Astrocyte of the cerebellum (primary cell): ENCODE data around the gene ZNF628.

Source experiments
- DNase-seq: peaks from one replicate; pipeline ENCODE4 v3.0.0-alpha.2; 2011; ENCODE audit warnings: low read depth
- H3K4me3 ChIP-seq: 2 replicates; pipeline ENCODE4 v1.5.1; 2011; ENCODE audit warnings: mild to moderate bottlenecking, low read depth, low read length, moderate library complexity
- CTCF ChIP-seq: IDR thresholded peaks from 2 replicates; pipeline ENCODE4 v1.5.1; 2012; ENCODE audit warnings: low read length, low read depth, moderate library complexity, mild to moderate bottlenecking; ENCODE audit errors: missing control alignments
- in situ Hi-C: cut with HindIII; loops from 2 replicates; pipeline ENCODE4 v1.10.0; 2017; ENCODE audit warnings: low sequenced_read_pairs

ZNF628 gene

GRCh38 chr19:55459950-55460657 lies 16.3 kb upstream of the ZNF628 start:
- H3K4me3 ChIP-seq = peak overlapping the region; percentile 93
- no peak for TF ChIP-seq CTCF
- DNase-seq = no peak
- in situ Hi-C loops = no loop called here

GRCh38 chr19:55460670-55461258 lies 15.7 kb upstream of the ZNF628 start:
- TF ChIP-seq CTCF = no peak
- DNase-seq = no peak
- in situ Hi-C loops = no loop called here
- peak overlapping the region; percentile 93 for H3K4me3 ChIP-seq

- peak; percentile 99 for DNase-seq
- peak within 1 kb of the TSS; percentile 93 for H3K4me3 ChIP-seq
- TF ChIP-seq CTCF = no peak
- in situ Hi-C loops = no loop called here
Observed at GRCh38 chr19:55461259-55461973, 15.0 kb upstream of the ZNF628 start, which contains the start of gene ISOC2. ISOC2 (minus strand) TSS chr19:55461642; CDS start chr19:55456486, 5,156 bp downstream.

GRCh38 chr19:55461974-55462626 lies 14.3 kb upstream of the ZNF628 start:
- TF ChIP-seq CTCF = no peak
- H3K4me3 ChIP-seq = peak overlapping the region; percentile 51
- no peak for DNase-seq
- in situ Hi-C loops = no loop called here

- TF ChIP-seq CTCF = no peak
- no peak for DNase-seq
- no peak overlapping the region for H3K4me3 ChIP-seq
- in situ Hi-C loops = no loop called here
Observed at GRCh38 chr19:55462722-55463121, 13.7 kb upstream of the ZNF628 start.

- no peak overlapping the region for H3K4me3 ChIP-seq
- DNase-seq = no peak
- TF ChIP-seq CTCF = no peak
- in situ Hi-C loops = no loop called here
Observed at GRCh38 chr19:55463583-55464031, 12.8 kb upstream of the ZNF628 start.
